AG04450 (cell line): ENCODE measurements around the gene TNFRSF21. TPM values are rescaled to one million over a fixed set of nuclear protein-coding genes. Genes with fewer than 3 reads are reported as not detected.

Experiments used
- CTCF ChIA-PET: fragments of 300-600, 350-600 bp; formaldehyde crosslinking; extraction: SDS; loops from one replicate; lab custom pipeline; 2022; ENCODE audit warnings: antibody characterized with exemption, inconsistent platforms; lab: Charles Lee
- POLR2A ChIA-PET: fragments of 350-600 bp; formaldehyde crosslinking; extraction: SDS; loops from one replicate; lab custom pipeline; 2021; ENCODE audit warnings: antibody characterized with exemption, inconsistent platforms; lab: Yijun Ruan, JAX
- DNase-seq: peaks from one replicate; pipeline ENCODE4 v3.0.0-alpha.2; 2011; ENCODE audit warnings: low read depth, low spot score
- H3K27ac ChIP-seq: one replicate; pipeline ENCODE4 v1.5.1; 2012; ENCODE audit warnings: low read depth, low read length, control low read depth
- H3K27me3 ChIP-seq: one replicate; pipeline ENCODE4 v1.6.0; 2012; ENCODE audit warnings: low read length; ENCODE audit not compliant: control insufficient read depth, insufficient read depth
- H3K4me3 ChIP-seq: 2 replicates; pipeline ENCODE4 v1.5.1; 2011; ENCODE audit warnings: mild to moderate bottlenecking, low read depth, low read length, control low read depth
- H3K9me3 ChIP-seq: 2 replicates; pipeline ENCODE4 v1.5.1; 2012; ENCODE audit warnings: low read length; ENCODE audit not compliant: control insufficient read depth, insufficient read depth
- polyA plus RNA-seq: library from polyadenylated mRNA; depleted of rRNA; stranded (reverse); fragments of >200 nt; gene quantifications from 2 replicates; pipeline ENCODE4 v1.2.3, GENCODE V29; 2011
- TF ChIP-seq, protein P1 (sequence below): IDR thresholded peaks from 2 replicates; pipeline ENCODE4 v1.5.1; 2011; ENCODE audit warnings: low read depth, low read length, control low read depth, inconsistent platforms

TNFRSF21 gene
- polyA plus RNA-seq, 1 experiment: 21.7 TPM

DNA sequence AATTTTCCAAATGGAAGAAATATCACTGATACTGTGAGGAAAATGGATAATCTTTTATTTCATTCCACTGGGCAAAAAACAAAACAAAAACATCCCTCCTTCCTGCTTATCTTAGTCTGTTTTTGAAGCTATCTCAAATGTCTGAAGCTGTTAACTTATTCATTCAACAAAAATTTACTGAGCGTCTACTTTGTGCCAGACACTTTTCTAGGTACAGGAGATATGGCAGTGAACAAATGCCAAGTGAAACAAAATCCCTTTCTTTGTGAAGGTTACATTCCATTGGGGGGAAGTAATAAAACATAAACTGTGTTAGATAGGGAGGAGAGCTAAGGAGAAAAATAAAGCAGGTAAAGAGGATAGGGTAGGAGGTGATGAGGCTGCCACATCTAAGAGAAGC lies 47.5 kb downstream of the TNFRSF21 start:
- Histone ChIP-seq H3K27me3 (no peaks in the 10 kb centered on the region), H3K27ac (no peak overlapping the region), H3K4me3 (no peak overlapping the region), H3K9me3 (no peaks in the 10 kb centered on the region)
- ChIA-PET CTCF (interaction anchor here (0.6 kb wide), 1 partner anchor 161 kb away, joined by 4 read pairs; no protein-coding TSS in a partner anchor), POLR2A (no interaction called here)
- TF ChIP-seq, protein P1, sequence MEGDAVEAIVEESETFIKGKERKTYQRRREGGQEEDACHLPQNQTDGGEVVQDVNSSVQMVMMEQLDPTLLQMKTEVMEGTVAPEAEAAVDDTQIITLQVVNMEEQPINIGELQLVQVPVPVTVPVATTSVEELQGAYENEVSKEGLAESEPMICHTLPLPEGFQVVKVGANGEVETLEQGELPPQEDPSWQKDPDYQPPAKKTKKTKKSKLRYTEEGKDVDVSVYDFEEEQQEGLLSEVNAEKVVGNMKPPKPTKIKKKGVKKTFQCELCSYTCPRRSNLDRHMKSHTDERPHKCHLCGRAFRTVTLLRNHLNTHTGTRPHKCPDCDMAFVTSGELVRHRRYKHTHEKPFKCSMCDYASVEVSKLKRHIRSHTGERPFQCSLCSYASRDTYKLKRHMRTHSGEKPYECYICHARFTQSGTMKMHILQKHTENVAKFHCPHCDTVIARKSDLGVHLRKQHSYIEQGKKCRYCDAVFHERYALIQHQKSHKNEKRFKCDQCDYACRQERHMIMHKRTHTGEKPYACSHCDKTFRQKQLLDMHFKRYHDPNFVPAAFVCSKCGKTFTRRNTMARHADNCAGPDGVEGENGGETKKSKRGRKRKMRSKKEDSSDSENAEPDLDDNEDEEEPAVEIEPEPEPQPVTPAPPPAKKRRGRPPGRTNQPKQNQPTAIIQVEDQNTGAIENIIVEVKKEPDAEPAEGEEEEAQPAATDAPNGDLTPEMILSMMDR: no peak
- no peak for DNase-seq

DNA sequence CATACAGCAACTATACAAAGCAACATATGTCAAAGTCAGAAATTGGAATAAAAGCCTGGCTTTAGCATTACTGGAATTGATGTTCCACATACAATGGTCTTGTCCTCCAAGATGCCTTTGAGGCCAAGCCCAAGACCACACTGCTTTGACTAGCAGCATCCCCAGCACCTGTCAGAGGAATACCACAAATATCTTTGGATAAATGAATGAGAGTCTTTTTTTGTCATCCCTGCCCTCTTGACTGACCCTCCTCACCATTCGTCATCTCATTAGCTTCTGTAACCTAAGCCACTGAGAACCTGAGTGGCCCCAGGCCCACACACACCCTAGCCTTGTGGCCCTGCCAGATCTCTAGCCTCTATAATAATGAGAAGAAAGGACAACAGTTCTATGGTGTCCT lies 48.5 kb downstream of the TNFRSF21 start:
- Histone ChIP-seq H3K9me3 (no peaks in the 10 kb centered on the region), H3K27ac (no peak overlapping the region), H3K27me3 (no peaks in the 10 kb centered on the region), H3K4me3 (no peak overlapping the region)
- CTCF ChIA-PET: no interaction called here
- POLR2A ChIA-PET: no interaction called here
- DNase-seq: no peak
- TF ChIP-seq, protein P1: no peak

DNA sequence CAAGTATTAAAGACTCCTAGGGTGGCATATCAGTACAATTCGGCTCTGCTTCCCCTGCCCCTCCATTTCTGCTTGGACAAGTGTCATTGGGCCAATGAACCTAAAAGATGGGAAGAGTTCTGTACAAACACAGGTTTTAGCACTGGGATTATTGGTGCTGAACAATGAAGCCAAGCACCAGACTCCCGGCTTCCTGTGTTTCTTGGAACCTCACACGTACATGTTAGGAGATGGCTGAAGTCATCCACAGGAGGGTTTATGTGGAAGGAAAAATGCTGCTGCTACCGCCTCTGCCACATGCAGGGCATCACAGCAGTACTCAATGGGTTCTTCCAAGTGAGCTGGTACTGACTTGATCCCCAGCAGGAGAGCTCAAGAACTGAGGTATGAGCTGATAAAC lies 49.7 kb downstream of the TNFRSF21 start:
- Histone ChIP-seq H3K9me3 (no peaks in the 10 kb centered on the region), H3K27me3 (no peaks in the 10 kb centered on the region), H3K27ac (no peak overlapping the region), H3K4me3 (no peak overlapping the region)
- CTCF ChIA-PET: interaction anchor here (0.8 kb wide), 1 partner anchor 163 kb away, joined by 3 read pairs; no protein-coding TSS in a partner anchor
- DNase-seq: no peak
- POLR2A ChIA-PET: no interaction called here
- TF ChIP-seq, protein P1: no peak

DNA sequence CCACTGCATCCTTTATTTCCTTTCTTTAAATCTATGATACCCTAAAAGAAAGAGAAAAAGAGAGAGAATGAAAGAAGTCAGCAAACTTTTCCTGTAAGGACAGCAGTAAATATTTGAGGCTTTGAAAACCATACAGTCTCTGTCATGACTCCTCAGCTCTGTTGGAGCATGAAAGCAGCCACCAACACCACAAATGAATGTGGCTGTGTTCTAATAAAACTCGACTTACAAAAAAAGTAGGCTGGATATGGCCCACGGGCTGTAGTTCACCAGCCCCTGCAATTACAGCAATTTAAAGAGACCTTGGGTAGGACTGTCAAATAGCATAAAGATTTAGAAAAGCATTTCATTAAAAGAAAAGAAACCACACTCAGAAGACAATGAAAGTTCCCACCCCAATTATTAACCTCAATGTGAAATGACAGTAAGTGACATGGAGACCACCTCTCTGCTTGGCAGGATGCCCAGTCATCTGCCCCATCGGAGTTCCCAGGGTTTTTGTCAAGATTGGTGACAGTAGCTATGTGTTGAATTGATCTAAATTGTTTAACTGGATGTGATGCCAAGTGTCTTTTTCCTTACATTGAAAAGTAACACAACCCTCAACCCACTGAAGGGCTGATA lies 50.9 kb downstream of the TNFRSF21 start:
- H3K27me3 ChIP-seq: no peaks in the 10 kb centered on the region
- no peaks in the 10 kb centered on the region for H3K9me3 ChIP-seq
- TF ChIP-seq, protein P1: no peak
- ChIA-PET CTCF (no interaction called here), POLR2A (no interaction called here)
- no peak overlapping the region for H3K27ac ChIP-seq
- DNase-seq: no peak
- no peak overlapping the region for H3K4me3 ChIP-seq

DNA sequence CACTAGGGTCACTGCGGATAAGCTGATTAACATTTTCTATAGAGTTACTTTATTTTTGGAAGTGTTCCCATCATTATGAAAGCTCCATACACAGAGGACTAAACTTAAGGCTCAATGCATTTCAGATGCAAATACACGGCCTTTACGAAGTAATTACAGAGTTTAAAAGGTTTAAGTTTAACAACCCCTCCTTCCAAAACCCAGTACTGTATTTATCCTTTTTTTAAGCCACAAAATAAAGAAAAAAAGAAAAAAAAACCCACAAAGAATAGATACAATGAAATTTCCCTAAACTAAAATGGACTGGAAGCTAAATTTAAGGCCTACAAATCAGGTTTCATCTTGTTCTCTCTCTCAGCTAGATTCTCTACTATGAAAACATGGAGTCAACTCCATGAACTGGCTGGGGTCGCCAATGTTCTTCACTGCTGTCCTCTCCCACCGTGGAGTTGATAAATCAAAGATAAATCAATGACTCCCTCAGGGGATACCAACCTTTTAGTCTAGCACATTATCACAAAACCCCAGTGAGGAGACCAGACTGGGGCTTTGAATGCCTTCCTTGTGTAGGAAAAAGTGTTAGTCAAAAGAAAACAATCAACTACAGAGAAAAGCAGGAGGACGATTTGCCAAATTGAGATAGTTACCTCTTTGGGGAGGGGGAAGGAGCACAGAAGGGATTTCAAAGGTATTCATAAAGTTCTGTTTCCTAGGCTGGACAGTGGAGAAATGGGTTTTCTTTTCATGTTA lies 52.5 kb downstream of the TNFRSF21 start:
- no peak overlapping the region for H3K27ac ChIP-seq
- H3K9me3 ChIP-seq: no peaks in the 10 kb centered on the region
- ChIA-PET CTCF (no interaction called here), POLR2A (no interaction called here)
- no peak overlapping the region for H3K4me3 ChIP-seq
- H3K27me3 ChIP-seq: no peaks in the 10 kb centered on the region
- TF ChIP-seq, protein P1: no peak
- no peak for DNase-seq
